GM23248 (cell line): ENCODE results near the gene IKZF1. TPM values are rescaled to one million over a fixed set of nuclear protein-coding genes. Genes with fewer than 3 reads are reported as not detected.

Experiments used
- DNase-seq: peaks from one replicate; pipeline ENCODE4 v3.0.0-alpha.2; 2015
- H2AFZ ChIP-seq: fragments of 200-600 bp; sonication (generic); 2 replicates; pipeline ENCODE4 v1.6.1; 2016; ENCODE audit warnings: antibody characterized with exemption
- H3F3A ChIP-seq: fragments of 200-600 bp; sonication (generic); 2 replicates; pipeline ENCODE4 v1.6.1; 2016; ENCODE audit warnings: mild to moderate bottlenecking, antibody characterized with exemption, mixed run types; ENCODE audit not compliant: insufficient read depth
- H3K27ac ChIP-seq: fragments of 200-600 bp; sonication (generic); 2 replicates; pipeline ENCODE4 v1.5.1; 2016; ENCODE audit warnings: mild to moderate bottlenecking
- H3K27me3 ChIP-seq: fragments of 200-600 bp; sonication (generic); replicated peaks from 2 replicates; pipeline ENCODE4 v1.6.1; 2016; ENCODE audit warnings: mild to moderate bottlenecking; ENCODE audit not compliant: insufficient read depth
- H3K36me3 ChIP-seq: fragments of 200-600 bp; sonication (generic); 2 replicates; pipeline ENCODE4 v1.6.1; 2016; ENCODE audit warnings: low read depth, mild to moderate bottlenecking
- H3K4me1 ChIP-seq: fragments of 200-600 bp; sonication (generic); 2 replicates; pipeline ENCODE4 v1.6.1; 2016; ENCODE audit warnings: mild to moderate bottlenecking; ENCODE audit not compliant: insufficient read depth
- H3K4me2 ChIP-seq: fragments of 200-600 bp; sonication (generic); one replicate; pipeline ENCODE4 v1.6.1; 2016; ENCODE audit warnings: mild to moderate bottlenecking; ENCODE audit not compliant: unreplicated experiment
- H3K4me3 ChIP-seq: fragments of 200-600 bp; sonication (generic); 2 replicates; pipeline ENCODE4 v1.5.1; 2016; ENCODE audit warnings: mild to moderate bottlenecking
- H3K79me2 ChIP-seq: fragments of 200-600 bp; sonication (generic); 2 replicates; pipeline ENCODE4 v1.6.1; 2016; ENCODE audit warnings: mild to moderate bottlenecking; ENCODE audit not compliant: insufficient read depth
- H3K9ac ChIP-seq: fragments of 200-600 bp; sonication (generic); 2 replicates; pipeline ENCODE4 v1.6.1; 2016; ENCODE audit warnings: mild to moderate bottlenecking
- H3K9me2 ChIP-seq: fragments of 200-600 bp; sonication (generic); 2 replicates; pipeline ENCODE4 v1.6.1; 2016; ENCODE audit warnings: mixed run types, mild to moderate bottlenecking, moderate library complexity; ENCODE audit not compliant: insufficient read depth
- H3K9me3 ChIP-seq: fragments of 200-600 bp; sonication (generic); one replicate; pipeline ENCODE4 v1.6.1; 2017; ENCODE audit warnings: low read depth
- H4K20me1 ChIP-seq: fragments of 200-600 bp; sonication (generic); 2 replicates; pipeline ENCODE4 v1.6.0; 2016; ENCODE audit not compliant: insufficient read depth
- EZH2 ChIP-seq: fragments of 200-600 bp; sonication (generic); IDR thresholded peaks from 2 replicates; pipeline ENCODE4 v1.6.1; 2018; ENCODE audit warnings: antibody characterized with exemption, mild to moderate bottlenecking; ENCODE audit not compliant: insufficient read depth, poor library complexity, severe bottlenecking
- EZH2phosphoT487 ChIP-seq: fragments of 200-600 bp; sonication (generic); IDR thresholded peaks from 2 replicates; pipeline ENCODE4 v1.6.1; 2018; ENCODE audit warnings: antibody characterized with exemption, moderate library complexity, mild to moderate bottlenecking, low read depth; ENCODE audit not compliant: insufficient read depth
- WGBS, 2 experiments: methylation state at CpG; one replicate each; pipeline ENCODE4 v1.1.6; 2015 to 2017; ENCODE audit warnings: low lambda C conversion rate in 2 of 2, low coverage in 1 of 2; ENCODE audit errors: missing lambda C conversion rate in 2 of 2; 5-methylcytosine and 5-hydroxymethylcytosine counted together
- in situ Hi-C: fragments of 300-500 bp; cut with MboI; formaldehyde crosslinking; loops from 2 replicates; pipeline ENCODE4 v1.15.0; 2020
- polyA plus RNA-seq: library from polyadenylated mRNA; unstranded; fragments of >200 nt; fragmentation: Nextera tagmentation; extraction: Ambion mirVana; gene quantifications from 2 replicates; pipeline ENCODE4 v1.2.1, GENCODE V29; 2016
- total RNA-seq: library from RNA; depleted of rRNA; stranded (reverse); fragments of >200 nt; shearing (Covaris generic); gene quantifications from 2 replicates; pipeline ENCODE4 v1.2.3, GENCODE V29; 2014

IKZF1 gene
- total and polyA plus RNA-seq, 2 experiments from 2014 or later, result not detected

DNA sequence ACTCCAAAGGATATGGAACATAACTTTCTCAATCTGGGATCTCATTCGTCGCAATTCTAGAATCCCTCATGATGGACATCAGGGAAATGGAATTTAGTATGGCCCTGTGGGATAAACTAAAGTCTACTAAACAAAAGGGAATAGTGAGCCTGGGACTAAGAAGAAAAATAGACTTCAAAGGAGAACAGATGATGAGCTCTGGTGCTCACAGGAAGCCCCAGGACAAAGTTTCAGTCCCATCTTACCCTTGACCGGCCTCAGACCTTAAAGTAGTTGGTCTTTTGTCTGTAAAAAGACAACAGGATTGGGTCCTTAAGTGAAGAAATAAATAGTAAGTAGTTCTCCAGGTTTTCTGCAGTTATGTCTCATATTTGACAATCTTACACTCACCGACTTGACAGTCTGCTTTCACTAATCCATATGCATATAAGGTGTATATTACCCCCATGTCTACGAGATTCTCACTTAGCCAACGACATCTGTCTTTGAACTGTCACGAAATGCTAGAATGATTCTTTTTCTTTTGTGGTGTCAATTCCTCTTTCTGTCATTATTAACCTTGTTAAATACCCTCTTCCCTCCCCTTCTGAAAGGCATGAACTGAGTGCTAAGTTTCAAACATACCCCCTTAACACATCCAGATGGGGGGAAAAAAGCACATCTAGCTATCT, 10.9 kb upstream of the IKZF1 start:
- H3K9me2 ChIP-seq, result no peaks in the 10 kb centered on the region
- no peak for DNase-seq
- H3K4me1 ChIP-seq, result no peaks in the 10 kb centered on the region
- no peaks in the 10 kb centered on the region for H3K9me3 ChIP-seq
- no peaks in the 10 kb centered on the region for H3K79me2 ChIP-seq
- no peaks in the 10 kb centered on the region for H4K20me1 ChIP-seq
- no peak overlapping the region for H3K9ac ChIP-seq
- H3K27ac ChIP-seq, result no peak overlapping the region
- TF ChIP-seq EZH2, result no peak
- TF ChIP-seq EZH2phosphoT487, result no peak
- H3K36me3 ChIP-seq, result no peaks in the 10 kb centered on the region
- in situ Hi-C loops, result no loop called here
- H3K4me3 ChIP-seq, result no peak overlapping the region
- peaks cover 3% of the 10 kb centered on the region; the same call in 1 of the 2 replicates for H3K27me3 ChIP-seq
- H2AFZ ChIP-seq, result no peak overlapping the region
- no peaks in the 10 kb centered on the region for H3F3A ChIP-seq
- 22 to 29% methylated on average over 7 of the region's 7 CpGs for WGBS, 2 experiments
- H3K4me2 ChIP-seq, result no peak overlapping the region

GRCh38 chr7:50295133-50295532, 9.4 kb upstream of the IKZF1 start:
- Histone ChIP-seq H2AFZ (no peak overlapping the region), H3F3A (no peaks in the 10 kb centered on the region), H3K9me2 (no peaks in the 10 kb centered on the region), H3K9ac (no peak overlapping the region), H3K4me2 (no peak overlapping the region), H4K20me1 (no peaks in the 10 kb centered on the region), H3K27ac (no peak overlapping the region), H3K4me1 (no peaks in the 10 kb centered on the region), H3K9me3 (no peaks in the 10 kb centered on the region), H3K27me3 (0 out of 2 replicates have a peak, but pooled peaks cover 5% of the 10 kb centered on the region), H3K36me3 (no peaks in the 10 kb centered on the region), H3K4me3 (no peak overlapping the region), H3K79me2 (no peaks in the 10 kb centered on the region)
- no peak for DNase-seq
- WGBS, 2 experiments, result 6 to 23% methylated on average over 5 of the region's 5 CpGs
- no peak for TF ChIP-seq EZH2
- in situ Hi-C loops, result no loop called here

DNA sequence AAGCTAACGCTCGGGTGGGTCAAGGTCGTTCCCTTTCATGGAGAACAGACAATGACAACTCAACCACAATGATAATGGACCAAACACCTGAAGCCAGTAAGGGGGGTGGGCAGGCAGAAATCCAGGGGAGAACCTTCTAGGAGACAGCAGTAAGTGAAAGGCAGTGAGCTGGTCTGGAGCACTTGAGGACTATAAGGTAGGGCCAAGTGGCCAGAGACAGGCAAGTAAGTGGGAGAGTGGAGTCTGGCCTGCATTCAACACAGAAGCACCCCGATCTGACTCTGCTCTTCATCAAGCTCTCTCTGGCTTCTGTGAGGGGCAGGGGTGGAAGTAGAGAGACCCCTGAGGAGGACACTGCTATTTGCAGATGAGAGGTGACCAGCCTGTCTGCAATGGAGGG, 7.7 kb upstream of the IKZF1 start:
- Histone ChIP-seq H3K9ac (no peak overlapping the region), H2AFZ (no peak overlapping the region), H3K4me3 (no peak overlapping the region), H3K4me1 (no peaks in the 10 kb centered on the region), H3K27ac (no peak overlapping the region), H4K20me1 (no peaks in the 10 kb centered on the region), H3K4me2 (no peak overlapping the region), H3K27me3 (peaks cover 18% of the 10 kb centered on the region), H3K79me2 (no peaks in the 10 kb centered on the region), H3K9me3 (no peaks in the 10 kb centered on the region), H3F3A (no peaks in the 10 kb centered on the region), H3K36me3 (no peaks in the 10 kb centered on the region), H3K9me2 (no peaks in the 10 kb centered on the region)
- TF ChIP-seq EZH2, result no peak
- TF ChIP-seq EZH2phosphoT487, result no peak
- DNase-seq, result no peak
- 23 to 27% methylated on average over 4 of the region's 4 CpGs for WGBS, 2 experiments
- in situ Hi-C loops, result no loop called here

GRCh38 chr7:50298811-50299562, 5.5 kb upstream of the IKZF1 start:
- no peak overlapping the region for H3K27ac ChIP-seq
- H3K79me2 ChIP-seq, result no peaks in the 10 kb centered on the region
- no peaks in the 10 kb centered on the region for H4K20me1 ChIP-seq
- no peaks in the 10 kb centered on the region for H3F3A ChIP-seq
- no peaks in the 10 kb centered on the region for H3K9me2 ChIP-seq
- WGBS, 2 experiments, result 32 to 41% methylated on average over 8 of the region's 8 CpGs
- no peak for DNase-seq
- no peaks in the 10 kb centered on the region for H3K36me3 ChIP-seq
- no peaks in the 10 kb centered on the region for H3K4me1 ChIP-seq
- TF ChIP-seq EZH2 (no peak), EZH2phosphoT487 (no peak)
- H3K4me3 ChIP-seq, result no peak overlapping the region
- H3K27me3 ChIP-seq, result peaks cover 33% of the 10 kb centered on the region
- H2AFZ ChIP-seq, result no peak overlapping the region
- no peaks in the 10 kb centered on the region for H3K9me3 ChIP-seq
- H3K4me2 ChIP-seq, result no peak overlapping the region
- no peak overlapping the region for H3K9ac ChIP-seq
- in situ Hi-C loops, result no loop called here
